HL-60 (cell line): ENCODE results near the gene NOTCH3.

Experiments
- DNase-seq, 2 experiments: peaks; one replicate each; pipeline ENCODE4 v3.0.0-alpha.2; 2010 to 2020; ENCODE audit warnings: low read depth in 1 of 2, low spot score in 1 of 2
- H3K27ac ChIP-seq: fragments of 250-450 bp; sonication (Bioruptor Pico); replicated peaks from 2 replicates; pipeline ENCODE4 v1.5.1; 2020; ENCODE audit warnings: mild to moderate bottlenecking, moderate library complexity
- H3K27me3 ChIP-seq: fragments of 250-450 bp; sonication (Bioruptor Pico); 2 replicates; pipeline ENCODE4 v1.5.1; 2021; ENCODE audit warnings: mild to moderate bottlenecking, moderate library complexity; ENCODE audit not compliant: insufficient read depth, poor library complexity, severe bottlenecking
- H3K4me3 ChIP-seq: replicated peaks from 2 replicates; pipeline ENCODE4 v1.5.1; 2011; ENCODE audit warnings: mild to moderate bottlenecking, control low read depth, low read length; ENCODE audit not compliant: insufficient read depth
- CTCF ChIP-seq: IDR thresholded peaks from one replicate; pipeline ENCODE4 v1.5.1; 2011; ENCODE audit warnings: low read length, control low read depth, inconsistent platforms; ENCODE audit not compliant: insufficient read depth
- GABPA ChIP-seq: IDR thresholded peaks from 2 replicates; pipeline ENCODE4 v1.6.1; 2012; ENCODE audit warnings: low read depth
- POLR2AphosphoS5 ChIP-seq: IDR thresholded peaks from 2 replicates; pipeline ENCODE4 v1.6.1; 2012; ENCODE audit warnings: low read depth
- REST ChIP-seq: IDR thresholded peaks from 2 replicates; pipeline ENCODE4 v1.6.1; 2012; ENCODE audit warnings: low read depth; ENCODE audit not compliant: insufficient replicate concordance
- SPI1 ChIP-seq: IDR thresholded peaks from 2 replicates; pipeline ENCODE4 v1.6.1; 2012; ENCODE audit warnings: low read depth, mild to moderate bottlenecking, borderline replicate concordance

The NOTCH3 gene

DNA sequence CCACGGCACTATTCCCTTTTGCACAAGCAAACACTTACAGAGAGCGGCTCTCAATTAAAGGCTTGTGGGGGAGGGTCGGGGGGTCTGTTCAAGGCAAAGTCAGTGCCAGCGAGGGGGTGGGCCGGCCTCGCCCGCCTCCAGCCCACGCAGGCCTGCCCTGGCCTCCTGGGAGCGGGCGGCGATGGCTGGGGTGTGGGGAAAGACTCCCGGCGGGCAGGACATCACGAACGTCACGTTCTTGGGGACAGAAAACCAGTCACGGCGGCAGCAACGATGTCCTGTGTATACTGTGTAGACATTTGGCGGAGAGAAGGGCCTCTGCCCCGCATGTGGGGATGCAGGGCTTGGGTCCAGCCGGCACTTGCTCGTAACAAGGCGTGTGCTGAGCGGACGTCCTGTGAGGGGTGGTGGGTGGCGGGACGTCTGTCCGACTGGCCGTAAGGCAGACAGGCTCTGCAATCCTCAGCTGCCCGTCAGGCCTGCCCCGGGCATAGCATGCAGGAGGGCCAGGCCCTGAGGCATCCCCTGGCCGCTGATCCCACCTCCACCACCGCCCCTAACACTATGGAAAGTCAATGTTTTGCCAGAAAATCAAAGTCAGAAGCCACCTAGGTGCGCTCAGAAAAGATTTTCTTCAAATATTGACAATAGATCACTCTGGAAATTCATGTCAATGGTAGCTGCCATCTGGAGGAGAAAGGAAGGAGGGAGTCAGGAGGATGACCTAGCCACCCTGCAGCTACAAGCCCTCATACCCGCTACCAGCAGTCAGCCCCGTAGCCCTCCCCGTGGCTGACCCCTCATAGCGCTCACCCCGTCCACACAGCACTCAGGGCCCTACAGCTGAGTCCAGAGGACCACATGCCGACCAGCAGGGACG, 37.2 kb upstream of the NOTCH3 start:
- no peak for DNase-seq
- no peak overlapping the region for H3K27ac ChIP-seq
- no peaks in the 10 kb centered on the region for H3K27me3 ChIP-seq
- TF ChIP-seq CTCF (no peak), POLR2AphosphoS5 (no peak)
- no peak overlapping the region for H3K4me3 ChIP-seq

DNA sequence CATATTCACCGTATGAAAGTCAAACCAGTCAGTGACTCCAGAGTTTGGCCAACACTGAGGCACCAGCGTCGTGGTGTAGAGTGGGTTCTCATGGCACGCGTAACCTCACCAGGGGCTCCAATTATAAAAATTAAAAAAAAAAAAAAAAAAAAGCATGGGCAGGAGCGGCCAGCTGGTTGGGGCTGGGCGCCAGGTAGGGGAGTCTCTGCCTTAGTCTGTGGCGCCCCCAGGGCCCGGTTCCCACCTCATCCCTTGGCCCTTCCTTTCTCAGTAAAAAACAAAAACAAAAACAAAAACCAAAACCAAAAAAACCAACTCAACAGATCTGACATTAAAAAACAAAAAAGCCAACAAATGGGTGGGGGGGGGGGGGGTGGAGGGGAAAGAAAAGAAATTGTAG, 36.1 kb upstream of the NOTCH3 start:
- DNase-seq = no peak
- TF ChIP-seq REST = no peak
- TF ChIP-seq CTCF = no peak
- TF ChIP-seq GABPA = no peak
- Histone ChIP-seq H3K4me3 (no peak overlapping the region), H3K27ac (no peak overlapping the region), H3K27me3 (peaks cover 7% of the 10 kb centered on the region)

- no peak for TF ChIP-seq CTCF
- 0 out of 2 replicates have a peak, but pooled peaks have one; percentile 2 for TF ChIP-seq POLR2AphosphoS5
- no peak overlapping the region for H3K4me3 ChIP-seq
- no peak overlapping the region for H3K27ac ChIP-seq
- peaks cover 17% of the 10 kb centered on the region for H3K27me3 ChIP-seq
- no peak for DNase-seq
Measured at GRCh38 chr19:15235781-15236180, 35.0 kb upstream of the NOTCH3 start.

GRCh38 chr19:15234431-15235130, 33.8 kb upstream of the NOTCH3 start:
- no peak overlapping the region for H3K27ac ChIP-seq
- TF ChIP-seq GABPA = no peak
- TF ChIP-seq CTCF = no peak
- TF ChIP-seq SPI1 = no peak
- TF ChIP-seq POLR2AphosphoS5 = no peak
- no peak for TF ChIP-seq REST
- H3K27me3 ChIP-seq = peaks cover 23% of the 10 kb centered on the region
- no peak for DNase-seq
- H3K4me3 ChIP-seq = no peak overlapping the region
